GM23248 (cell line): ENCODE measurements around the gene SBF2.

Experiments
- EZH2 ChIP-seq: fragments of 200-600 bp; sonication (generic); IDR thresholded peaks from 2 replicates; pipeline ENCODE4 v1.6.1; 2018; ENCODE audit warnings: antibody characterized with exemption, mild to moderate bottlenecking; ENCODE audit not compliant: insufficient read depth, poor library complexity, severe bottlenecking
- EZH2phosphoT487 ChIP-seq: fragments of 200-600 bp; sonication (generic); IDR thresholded peaks from 2 replicates; pipeline ENCODE4 v1.6.1; 2018; ENCODE audit warnings: antibody characterized with exemption, moderate library complexity, mild to moderate bottlenecking, low read depth; ENCODE audit not compliant: insufficient read depth

- TF ChIP-seq EZH2 (no peak), EZH2phosphoT487 (no peak)
Observed at GRCh38 chr11:9772218-9772617, 521.8 kb downstream of the SBF2 start.
